NT2/D1 (cell line): Measurements from ENCODE around the gene FARP1.

ENCODE experiments used
- DNase-seq: peaks from one replicate; pipeline ENCODE4 v3.0.0-alpha.2; 2011; ENCODE audit warnings: low read depth, low spot score
- H3K27me3 ChIP-seq: 2 replicates; pipeline ENCODE4 v1.6.0; 2011; ENCODE audit warnings: mild to moderate bottlenecking; ENCODE audit not compliant: insufficient read length, insufficient read depth
- H3K36me3 ChIP-seq: 2 replicates; pipeline ENCODE4 v1.6.1; 2011; ENCODE audit warnings: mild to moderate bottlenecking, low read length, mixed read lengths; ENCODE audit not compliant: insufficient read depth, insufficient read length
- H3K4me1 ChIP-seq: 2 replicates; pipeline ENCODE4 v1.5.1; 2011; ENCODE audit not compliant: insufficient read depth, insufficient read length
- H3K4me3 ChIP-seq: 2 replicates; pipeline ENCODE4 v1.5.1; 2011; ENCODE audit warnings: low read depth; ENCODE audit not compliant: insufficient read length
- H3K9ac ChIP-seq: 2 replicates; pipeline ENCODE4 v1.6.0; 2011; ENCODE audit warnings: low read depth; ENCODE audit not compliant: insufficient read length
- H3K9me3 ChIP-seq: 2 replicates; pipeline ENCODE4 v1.5.1; 2011; ENCODE audit warnings: mild to moderate bottlenecking, low read length; ENCODE audit not compliant: insufficient read depth
- SUZ12 ChIP-seq: IDR thresholded peaks from 2 replicates; pipeline ENCODE4 v1.6.1; 2011; ENCODE audit not compliant: insufficient read length, insufficient read depth; ENCODE audit errors: extremely low read depth
- YY1 ChIP-seq: IDR thresholded peaks from 2 replicates; pipeline ENCODE4 v1.6.1; 2011; ENCODE audit not compliant: insufficient read length, insufficient read depth
- ZNF274 ChIP-seq: IDR thresholded peaks from 2 replicates; pipeline ENCODE4 v1.6.1; 2011; ENCODE audit warnings: mild to moderate bottlenecking, low read depth, low read length

FARP1 gene

DNA sequence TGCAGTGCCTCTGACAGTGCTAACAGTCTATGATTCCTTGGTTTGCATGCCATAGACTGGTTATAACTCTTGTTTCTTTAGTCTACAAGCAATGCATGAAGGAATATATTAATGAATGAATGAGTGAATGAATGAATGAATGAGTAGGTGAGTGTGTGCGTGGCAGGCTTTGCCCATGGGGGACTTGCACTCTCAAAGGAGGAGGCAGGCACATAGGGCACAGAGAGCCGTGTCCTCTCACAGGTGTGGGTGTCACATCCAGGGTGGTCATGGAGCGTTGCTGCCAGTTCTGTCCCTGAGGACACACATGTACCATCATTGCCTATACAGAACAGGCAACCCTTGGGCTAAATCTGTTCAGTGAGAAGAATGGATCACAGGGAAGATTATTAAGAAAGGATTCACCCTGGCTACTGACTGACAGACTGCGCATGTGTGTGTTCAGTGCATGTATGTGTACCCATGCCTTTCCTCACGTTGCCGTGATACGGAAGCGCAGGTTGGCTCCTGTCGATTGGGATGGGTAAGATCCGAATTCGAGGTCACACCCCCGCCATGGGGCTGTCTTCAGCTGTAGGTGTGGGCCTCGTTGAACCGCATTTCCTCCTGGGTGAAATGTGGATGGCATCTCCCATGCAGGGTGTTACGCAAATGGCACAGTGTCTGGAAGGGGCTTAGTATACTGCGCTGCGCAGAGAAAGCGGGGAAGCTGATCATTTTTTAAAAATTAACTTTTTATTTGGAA lies 272.6 kb downstream of the FARP1 start:
- no peaks in the 10 kb centered on the region for H3K4me1 ChIP-seq
- H3K9ac ChIP-seq: no peak overlapping the region
- peaks cover 29% of the 10 kb centered on the region for H3K36me3 ChIP-seq
- no peaks in the 10 kb centered on the region for H3K27me3 ChIP-seq
- H3K4me3 ChIP-seq: no peak overlapping the region
- TF ChIP-seq SUZ12 (no peak), ZNF274 (no peak), YY1 (no peak)
- no peak for DNase-seq
- peaks cover 5% of the 10 kb centered on the region; the same call in 1 of the 2 replicates for H3K9me3 ChIP-seq

DNA sequence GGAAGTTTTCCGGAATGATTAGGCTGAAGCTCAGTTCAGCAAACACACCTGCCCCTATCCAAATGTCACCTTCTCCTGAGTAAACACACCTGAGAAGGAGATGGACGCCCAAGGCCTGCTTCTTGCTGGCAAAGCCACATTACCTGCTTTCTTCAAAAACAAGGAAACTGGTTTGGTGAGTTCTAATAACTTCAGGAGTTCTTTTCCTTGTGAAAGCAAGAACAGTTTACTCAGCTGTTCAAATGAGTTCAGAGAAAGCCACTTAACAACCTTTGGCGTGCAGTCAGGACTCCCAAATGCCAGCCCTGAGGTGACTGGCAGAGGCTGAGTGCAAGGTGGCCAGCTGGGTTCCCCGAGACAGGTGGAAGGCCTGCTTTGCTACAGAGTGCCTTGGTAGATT lies 273.5 kb downstream of the FARP1 start:
- H3K4me1 ChIP-seq: no peaks in the 10 kb centered on the region
- no peak overlapping the region for H3K9ac ChIP-seq
- no peak for DNase-seq
- no peak for TF ChIP-seq ZNF274
- no peak for TF ChIP-seq YY1
- no peak for TF ChIP-seq SUZ12
- peaks cover 5% of the 10 kb centered on the region; the same call in 1 of the 2 replicates for H3K9me3 ChIP-seq
- peaks cover 29% of the 10 kb centered on the region for H3K36me3 ChIP-seq
- no peak overlapping the region for H3K4me3 ChIP-seq
- H3K27me3 ChIP-seq: no peaks in the 10 kb centered on the region

DNA sequence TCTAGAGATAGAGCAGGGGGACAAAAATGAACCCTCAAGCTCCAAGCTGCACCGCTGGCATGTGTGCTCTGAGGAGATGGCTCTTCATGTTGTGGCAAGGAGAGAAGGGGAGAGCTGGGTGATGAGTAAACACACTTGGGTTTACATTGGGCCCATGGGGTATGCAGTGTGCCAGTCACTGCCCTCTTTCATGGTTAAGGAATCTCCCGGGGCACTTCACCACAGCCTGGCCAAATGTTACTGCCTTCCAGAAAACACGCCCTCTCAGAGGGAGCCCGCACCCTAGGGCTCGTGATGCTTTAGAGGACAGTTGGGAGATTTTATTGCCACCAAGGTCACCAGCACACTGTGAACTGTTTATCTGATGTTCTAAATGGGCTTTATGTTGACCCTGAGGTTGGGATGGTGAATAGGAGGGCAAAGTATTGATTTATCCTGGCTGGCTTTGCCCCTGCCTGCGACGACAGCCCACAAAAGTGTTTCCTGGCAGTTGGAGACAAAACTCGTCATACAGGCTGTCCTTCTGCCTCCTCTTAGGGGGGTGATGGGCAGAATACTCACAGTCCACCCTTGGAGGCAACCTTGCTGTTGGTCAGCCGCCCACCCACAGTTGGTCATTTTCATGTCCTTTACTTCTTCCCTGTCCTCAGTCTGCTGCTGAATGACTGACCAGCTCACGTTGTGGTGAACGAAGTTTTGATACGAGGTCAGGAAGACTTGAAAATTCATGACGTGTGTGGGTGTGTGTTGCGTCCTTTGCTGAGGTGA lies 277.1 kb downstream of the FARP1 start:
- no peak for DNase-seq
- no peaks in the 10 kb centered on the region for H3K4me1 ChIP-seq
- no peaks in the 10 kb centered on the region for H3K27me3 ChIP-seq
- H3K9ac ChIP-seq: no peak overlapping the region
- peaks cover 19% of the 10 kb centered on the region for H3K36me3 ChIP-seq
- H3K9me3 ChIP-seq: peaks cover 5% of the 10 kb centered on the region; the same call in 1 of the 2 replicates
- no peak for TF ChIP-seq YY1
- TF ChIP-seq SUZ12: no peak
- no peak for TF ChIP-seq ZNF274
- H3K4me3 ChIP-seq: no peak overlapping the region

DNA sequence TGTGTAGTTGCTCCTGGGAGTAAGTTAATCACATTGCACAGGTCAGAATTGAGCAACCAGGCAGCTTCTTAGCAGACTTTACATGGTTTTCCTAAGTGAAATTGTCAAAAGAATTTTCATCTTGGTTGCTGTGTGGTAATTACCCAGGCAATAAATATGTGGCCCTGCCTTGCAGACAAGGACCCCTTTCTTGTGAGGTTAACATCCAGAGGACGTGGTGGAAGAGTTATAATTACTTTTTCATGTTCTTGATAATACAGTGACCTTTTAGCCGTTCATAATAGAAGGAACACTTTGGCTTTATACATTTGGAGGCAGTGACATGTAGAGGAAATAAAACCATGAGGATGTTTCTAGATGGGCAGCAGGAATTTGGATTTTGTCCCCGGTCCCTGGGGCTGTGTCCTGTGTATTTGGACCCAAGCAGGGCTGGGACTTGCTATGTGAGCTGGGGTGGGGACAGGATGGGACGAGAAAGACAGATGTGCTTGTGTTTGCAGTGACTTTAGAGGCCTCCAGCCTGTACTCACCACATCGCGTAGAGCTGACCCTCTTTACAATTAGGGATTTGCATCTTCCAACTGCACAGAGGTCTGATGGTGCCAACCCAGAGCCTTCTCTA lies 277.8 kb downstream of the FARP1 start:
- Histone ChIP-seq H3K4me3 (no peak overlapping the region), H3K9ac (no peak overlapping the region), H3K9me3 (peaks cover 5% of the 10 kb centered on the region; the same call in 1 of the 2 replicates), H3K27me3 (no peaks in the 10 kb centered on the region), H3K4me1 (no peaks in the 10 kb centered on the region), H3K36me3 (peaks cover 12% of the 10 kb centered on the region)
- no peak for TF ChIP-seq SUZ12
- no peak for TF ChIP-seq YY1
- TF ChIP-seq ZNF274: no peak
- DNase-seq: no peak

DNA sequence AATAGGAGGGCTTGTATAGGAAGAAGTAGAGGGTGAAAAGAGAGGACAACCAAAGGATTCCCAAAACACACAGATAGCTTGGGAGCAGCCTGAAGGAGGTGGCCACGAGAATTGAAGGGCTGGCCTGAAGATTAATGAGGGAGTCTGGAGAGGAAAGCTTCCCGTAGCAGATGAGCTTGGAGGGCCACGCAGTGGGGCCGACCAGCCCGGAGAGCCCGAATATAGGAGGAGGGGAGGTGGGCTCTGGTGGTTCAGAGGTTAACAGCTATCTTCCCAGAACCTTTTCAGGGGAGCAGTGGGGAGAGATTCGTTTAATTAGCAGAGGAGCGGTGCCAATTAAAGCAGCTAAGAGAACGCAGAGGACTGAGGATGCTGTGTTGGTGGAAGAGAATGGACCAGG lies 279.2 kb downstream of the FARP1 start:
- Histone ChIP-seq H3K4me3 (no peak overlapping the region), H3K4me1 (no peaks in the 10 kb centered on the region), H3K36me3 (peaks cover 6% of the 10 kb centered on the region), H3K9ac (no peak overlapping the region), H3K27me3 (no peaks in the 10 kb centered on the region), H3K9me3 (0 out of 2 replicates have a peak, but pooled peaks cover 2% of the 10 kb centered on the region)
- no peak for TF ChIP-seq YY1
- TF ChIP-seq SUZ12: no peak
- TF ChIP-seq ZNF274: no peak
- no peak for DNase-seq

DNA sequence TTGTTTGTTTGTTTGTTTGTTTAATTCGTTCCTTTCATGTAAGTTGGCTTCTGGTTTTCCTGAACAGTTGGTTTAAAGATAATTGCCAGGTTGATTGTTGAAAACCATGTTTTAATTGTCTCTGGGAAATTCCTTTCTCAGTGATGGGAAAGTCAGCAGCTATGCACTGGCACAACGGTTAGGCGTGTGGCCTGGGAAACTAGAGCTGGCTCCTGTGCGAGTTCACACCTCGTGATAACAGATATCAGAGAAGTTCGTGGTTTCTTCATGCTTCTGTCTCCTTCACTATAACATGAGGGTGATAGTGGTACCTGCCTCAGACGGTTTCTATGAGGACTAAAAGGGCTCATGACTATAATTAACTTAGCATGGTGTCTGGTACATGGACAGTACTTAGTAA lies 280.5 kb downstream of the FARP1 start:
- Histone ChIP-seq H3K9ac (no peak overlapping the region), H3K9me3 (no peaks in the 10 kb centered on the region), H3K4me1 (no peaks in the 10 kb centered on the region), H3K36me3 (peaks cover 6% of the 10 kb centered on the region), H3K4me3 (no peak overlapping the region), H3K27me3 (no peaks in the 10 kb centered on the region)
- no peak for TF ChIP-seq ZNF274
- no peak for TF ChIP-seq SUZ12
- TF ChIP-seq YY1: no peak
- no peak for DNase-seq

DNA sequence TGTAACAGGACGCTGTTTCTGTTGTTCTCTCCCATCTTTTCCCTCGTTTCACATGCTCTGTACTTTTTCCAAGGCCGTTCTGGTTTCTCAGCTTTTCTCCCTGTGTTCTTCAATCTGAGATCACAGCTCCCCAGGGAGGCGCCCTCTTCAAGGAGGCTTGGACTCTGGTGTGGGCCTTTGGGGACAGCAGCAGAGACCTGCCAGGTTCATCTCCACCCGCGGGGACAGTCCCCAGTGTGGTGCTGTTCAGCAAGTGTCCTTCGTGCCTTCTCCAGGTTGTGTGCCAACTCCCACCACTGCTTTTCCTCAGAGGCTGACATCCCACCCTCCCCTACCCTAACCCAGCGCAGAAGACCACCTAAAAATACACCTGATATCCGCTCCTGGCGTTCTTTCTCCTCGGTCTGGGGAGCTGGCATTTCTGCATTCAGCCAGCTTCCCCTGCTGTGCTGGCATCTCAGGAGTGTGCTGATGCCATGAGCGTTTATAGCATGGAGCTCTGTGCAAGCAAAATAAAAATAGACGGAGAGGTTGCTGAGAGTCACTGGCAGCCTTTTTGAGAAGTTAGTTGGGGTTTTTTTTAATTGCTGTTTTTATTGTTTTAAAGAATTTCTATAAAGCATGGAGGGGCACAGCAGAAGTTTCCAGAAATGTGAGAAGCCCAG lies 284.6 kb downstream of the FARP1 start:
- no peaks in the 10 kb centered on the region for H3K27me3 ChIP-seq
- H3K4me1 ChIP-seq: no peaks in the 10 kb centered on the region
- no peak overlapping the region for H3K4me3 ChIP-seq
- H3K36me3 ChIP-seq: peaks cover 11% of the 10 kb centered on the region
- H3K9ac ChIP-seq: no peak overlapping the region
- no peak for DNase-seq
- TF ChIP-seq YY1: no peak
- TF ChIP-seq SUZ12: no peak
- TF ChIP-seq ZNF274: no peak
- H3K9me3 ChIP-seq: no peaks in the 10 kb centered on the region
